MM.1S (cell line): ENCODE measurements around the gene PACC1.

Experiments
- DNase-seq: peaks from one replicate; pipeline ENCODE4 v3.0.0-alpha.2; 2015
- H2AFZ ChIP-seq: fragments of 300-600 bp; sonication (generic); 2 replicates; pipeline ENCODE4 v1.6.0; 2016; ENCODE audit warnings: antibody characterized with exemption, low read length
- H3F3A ChIP-seq: fragments of 300-600 bp; sonication (generic); 2 replicates; pipeline ENCODE4 v1.6.1; 2016; ENCODE audit warnings: mild to moderate bottlenecking, antibody characterized with exemption, low read length, moderate library complexity, mixed read lengths; ENCODE audit not compliant: insufficient read depth
- H3K27ac ChIP-seq: fragments of 300-600 bp; sonication (generic); 2 replicates; pipeline ENCODE4 v1.5.1; 2016; ENCODE audit warnings: mild to moderate bottlenecking, low read length
- H3K27me3 ChIP-seq: fragments of 300-600 bp; sonication (generic); replicated peaks from 2 replicates; pipeline ENCODE4 v1.6.0; 2016; ENCODE audit warnings: low read length; ENCODE audit not compliant: insufficient read depth
- H3K36me3 ChIP-seq: fragments of 300-600 bp; sonication (generic); replicated peaks from 2 replicates; pipeline ENCODE4 v1.6.1; 2016; ENCODE audit warnings: mild to moderate bottlenecking, low read length, mixed read lengths; ENCODE audit not compliant: insufficient read depth
- H3K4me1 ChIP-seq: fragments of 300-600 bp; sonication (generic); 2 replicates; pipeline ENCODE4 v1.6.1; 2016; ENCODE audit warnings: low read length, mixed read lengths
- H3K4me2 ChIP-seq: fragments of 300-600 bp; sonication (generic); 2 replicates; pipeline ENCODE4 v1.6.0; 2016; ENCODE audit warnings: low read depth, low read length
- H3K4me3 ChIP-seq: fragments of 300-600 bp; sonication (generic); 2 replicates; pipeline ENCODE4 v1.5.1; 2016; ENCODE audit warnings: low read length, mixed read lengths
- H3K79me2 ChIP-seq: fragments of 300-600 bp; sonication (generic); 2 replicates; pipeline ENCODE4 v1.6.1; 2016; ENCODE audit warnings: mixed run types, low read length, mixed read lengths
- H3K9ac ChIP-seq: fragments of 300-600 bp; sonication (generic); 2 replicates; pipeline ENCODE4 v1.6.1; 2016; ENCODE audit warnings: low read length, mixed read lengths
- H3K9me2 ChIP-seq: fragments of 300-600 bp; sonication (generic); replicated peaks from 2 replicates; pipeline ENCODE4 v1.6.1; 2016; ENCODE audit warnings: mild to moderate bottlenecking, low read length, mixed read lengths; ENCODE audit not compliant: insufficient read depth
- H3K9me3 ChIP-seq: fragments of 300-600 bp; sonication (generic); replicated peaks from 2 replicates; pipeline ENCODE4 v1.6.1; 2016; ENCODE audit warnings: mild to moderate bottlenecking, low read length, mixed read lengths; ENCODE audit not compliant: insufficient read depth
- H4K20me1 ChIP-seq: fragments of 300-600 bp; sonication (generic); 2 replicates; pipeline ENCODE4 v1.6.1; 2016; ENCODE audit warnings: mild to moderate bottlenecking, low read length, moderate library complexity, mixed read lengths; ENCODE audit not compliant: insufficient read depth
- CTCF ChIP-seq: fragments of 300-600 bp; sonication (generic); IDR thresholded peaks from 2 replicates; pipeline ENCODE4 v1.5.1; 2016; ENCODE audit warnings: antibody characterized with exemption, low read length, mixed read lengths
- EZH2 ChIP-seq: fragments of 300-600 bp; sonication (generic); optimal IDR thresholded peaks from 2 replicates; pipeline ENCODE3; 2017; ENCODE audit warnings: low read depth, mild to moderate bottlenecking, antibody characterized with exemption, low read length, mixed read lengths
- EZH2phosphoT487 ChIP-seq: fragments of 300-600 bp; sonication (generic); IDR thresholded peaks from 2 replicates; pipeline ENCODE4 v1.6.1; 2018; ENCODE audit warnings: antibody characterized with exemption, low read length

Gene PACC1

GRCh38 chr1:212381397-212382035 lies 33.2 kb downstream of the PACC1 start:
- Histone ChIP-seq H3F3A (no peaks in the 10 kb centered on the region), H3K4me3 (no peak overlapping the region), H3K4me2 (no peak overlapping the region), H3K4me1 (no peaks in the 10 kb centered on the region), H2AFZ (no peak overlapping the region), H3K36me3 (no peaks in the 10 kb centered on the region), H3K9me3 (no peaks in the 10 kb centered on the region), H4K20me1 (no peaks in the 10 kb centered on the region), H3K79me2 (no peaks in the 10 kb centered on the region), H3K9me2 (no peaks in the 10 kb centered on the region), H3K27me3 (no peaks in the 10 kb centered on the region), H3K9ac (no peak overlapping the region), H3K27ac (no peak overlapping the region)
- TF ChIP-seq EZH2 (no peak), EZH2phosphoT487 (no peak), CTCF (no peak)
- no peak for DNase-seq

- H2AFZ ChIP-seq = no peak overlapping the region
- no peak overlapping the region for H3K4me2 ChIP-seq
- no peak for TF ChIP-seq EZH2
- TF ChIP-seq CTCF = no peak
- no peak for TF ChIP-seq EZH2phosphoT487
- H3K9me3 ChIP-seq = no peaks in the 10 kb centered on the region
- no peaks in the 10 kb centered on the region for H3K79me2 ChIP-seq
- H3K4me3 ChIP-seq = no peak overlapping the region
- H3K9me2 ChIP-seq = no peaks in the 10 kb centered on the region
- H3K9ac ChIP-seq = no peak overlapping the region
- no peaks in the 10 kb centered on the region for H4K20me1 ChIP-seq
- H3K36me3 ChIP-seq = no peaks in the 10 kb centered on the region
- no peak for DNase-seq
- no peaks in the 10 kb centered on the region for H3F3A ChIP-seq
- no peaks in the 10 kb centered on the region for H3K4me1 ChIP-seq
- H3K27ac ChIP-seq = no peak overlapping the region
- no peaks in the 10 kb centered on the region for H3K27me3 ChIP-seq
These were observed 35.3 kb downstream of the PACC1 start for GRCh38 chr1:212379366-212379765.

GRCh38 chr1:212377644-212378043 lies 37.0 kb downstream of the PACC1 start:
- TF ChIP-seq EZH2 (no peak), EZH2phosphoT487 (no peak), CTCF (no peak)
- no peak for DNase-seq
- no peak overlapping the region for H3K4me3 ChIP-seq
- no peaks in the 10 kb centered on the region for H3K36me3 ChIP-seq
- no peak overlapping the region for H3K9ac ChIP-seq
- no peaks in the 10 kb centered on the region for H3K4me1 ChIP-seq
- no peak overlapping the region for H2AFZ ChIP-seq
- no peaks in the 10 kb centered on the region for H3K9me2 ChIP-seq
- H4K20me1 ChIP-seq = no peaks in the 10 kb centered on the region
- no peaks in the 10 kb centered on the region for H3K79me2 ChIP-seq
- H3K4me2 ChIP-seq = no peak overlapping the region
- H3F3A ChIP-seq = no peaks in the 10 kb centered on the region
- no peaks in the 10 kb centered on the region for H3K27me3 ChIP-seq
- no peaks in the 10 kb centered on the region for H3K9me3 ChIP-seq
- no peak overlapping the region for H3K27ac ChIP-seq
